HCT116 (cell line): ENCODE results near the gene CD302. TPM values are rescaled to one million over a fixed set of nuclear protein-coding genes. Genes with fewer than 3 reads are reported as not detected.

Source experiments
- ATAC-seq: fragments of 200-7000 bp; cut with Tn5 transposase; 2 replicates; pipeline ENCODE4 v1.9.1; 2020; ENCODE audit warnings: mild to moderate bottlenecking, moderate library complexity
- BruUV-seq: library from RNA; stranded (reverse); fragments of 400-500 nt; replicated peaks from 2 replicates; lab custom pipeline; 2021; lab: Mats Ljungman, UMichigan
- CTCF ChIA-PET: fragments of 300-600 bp; sonication (Branson Sonifier 250); formaldehyde crosslinking; loops from one replicate; lab custom pipeline; 2021; ENCODE audit warnings: antibody characterized with exemption; lab: Charles Lee
- POLR2A ChIA-PET: fragments of 300-600, 350-600 bp; sonication (Branson Sonifier 250); formaldehyde crosslinking; loops from one replicate; lab custom pipeline; 2021; ENCODE audit warnings: antibody characterized with exemption; lab: Charles Lee
- RAD21 ChIA-PET, 2 experiments: fragments of 300-600 bp; sonication (Branson Sonifier 250); formaldehyde crosslinking; loops; one replicate each; lab custom pipeline; 2023; ENCODE audit warnings: low total read pairs in 2 of 2; ENCODE audit not compliant: uncharacterized antibody in 2 of 2, unreplicated experiment in 2 of 2, low non-redundant PET in 1 of 2; lab: Charles Lee
- DNase-seq: peaks from one replicate; pipeline ENCODE4 v3.0.0-alpha.2; 2010; ENCODE audit warnings: low read depth, low spot score
- H2AFZ ChIP-seq: fragments of 200-600 bp; shearing (Covaris generic), sonication (generic); 2 replicates; pipeline ENCODE4 v1.6.1; 2017; ENCODE audit warnings: low read depth, mixed run types, mixed read lengths, antibody characterized with exemption, low read length; ENCODE audit not compliant: poor library complexity, severe bottlenecking
- H3K27ac ChIP-seq: 2 replicates; pipeline ENCODE4 v1.5.1; 2012; ENCODE audit warnings: low read depth, low read length
- H3K27me3 ChIP-seq: fragments of 200-600 bp; sonication (generic); 2 replicates; pipeline ENCODE4 v1.6.1; 2016; ENCODE audit warnings: mixed run types, low read length, mixed read lengths; ENCODE audit not compliant: insufficient read depth
- H3K36me3 ChIP-seq, 2 experiments: fragments of 200-500 bp in 1 of 2; fragments of 200-600 bp in 1 of 2; sonication (Bioruptor generic) in 1 of 2; sonication (generic) in 1 of 2; 2 replicates each; pipeline versions ENCODE4 v1.5.1 to v1.6.1; 2014 to 2016; ENCODE audit warnings: low read length in 2 of 2, inconsistent platforms in 1 of 2, mixed read lengths in 1 of 2, mixed run types in 1 of 2; ENCODE audit not compliant: insufficient read depth in 2 of 2, control insufficient read depth in 1 of 2
- H3K4me1 ChIP-seq, 2 experiments: fragments of 200-600 bp in 1 of 2; sonication (generic) in 1 of 2; 2 replicates each; pipeline versions ENCODE4 v1.5.1 to v1.6.1; 2012 to 2017; ENCODE audit warnings: low read length in 2 of 2, inconsistent platforms in 1 of 2, mild to moderate bottlenecking in 1 of 2, mixed read lengths in 1 of 2, mixed run types in 1 of 2, moderate library complexity in 1 of 2; ENCODE audit not compliant: insufficient read depth in 2 of 2, control insufficient read depth in 1 of 2
- H3K4me2 ChIP-seq: fragments of 200-600 bp; sonication (generic); 2 replicates; pipeline ENCODE4 v1.6.1; 2017; ENCODE audit warnings: mixed run types, low read length, mixed read lengths
- H3K4me3 ChIP-seq, 2 experiments: fragments of 200-600 bp in 1 of 2; sonication (generic) in 1 of 2; replicated peaks in 1 of 2; 2 replicates each; pipeline ENCODE4 v1.5.1; 2011 to 2016; ENCODE audit warnings: low read length in 2 of 2, control low read depth in 1 of 2, low read depth in 1 of 2, mild to moderate bottlenecking in 1 of 2, mixed read lengths in 1 of 2, mixed run types in 1 of 2
- H3K79me2 ChIP-seq: fragments of 200-600 bp; sonication (generic); 2 replicates; pipeline ENCODE4 v1.6.1; 2017; ENCODE audit warnings: mild to moderate bottlenecking, mixed run types, low read length, moderate library complexity, mixed read lengths; ENCODE audit not compliant: insufficient read depth
- H3K9ac ChIP-seq: fragments of 200-600 bp; sonication (generic); 2 replicates; pipeline ENCODE4 v1.6.1; 2016; ENCODE audit warnings: low read length, mixed read lengths
- H3K9me2 ChIP-seq: fragments of 200-600 bp; sonication (generic), shearing (Covaris generic); 2 replicates; pipeline ENCODE4 v1.6.1; 2017; ENCODE audit warnings: mixed run types, mild to moderate bottlenecking, moderate library complexity; ENCODE audit not compliant: insufficient read depth
- H3K9me3 ChIP-seq, 2 experiments: fragments of 200-500 bp in 1 of 2; fragments of 200-600 bp in 1 of 2; sonication (Bioruptor generic) in 1 of 2; sonication (generic) in 1 of 2; 2 replicates each; pipeline ENCODE4 v1.6.1; 2014 to 2017; ENCODE audit warnings: low read length in 2 of 2, mixed read lengths in 2 of 2, inconsistent platforms in 1 of 2, low read depth in 1 of 2, mild to moderate bottlenecking in 1 of 2, mixed run types in 1 of 2, moderate library complexity in 1 of 2; ENCODE audit not compliant: control insufficient read depth in 1 of 2, insufficient read depth in 1 of 2
- H4K20me1 ChIP-seq: fragments of 200-600 bp; sonication (generic), shearing (Covaris generic); 2 replicates; pipeline ENCODE4 v1.6.1; 2017; ENCODE audit warnings: mixed run types, mild to moderate bottlenecking, moderate library complexity; ENCODE audit not compliant: insufficient read depth
- CBX3 ChIP-seq: IDR thresholded peaks from 2 replicates; pipeline ENCODE4 v1.6.1; 2012; ENCODE audit warnings: low read depth
- CEBPB ChIP-seq: IDR thresholded peaks from 2 replicates; pipeline ENCODE4 v1.6.1; 2012; ENCODE audit warnings: low read depth
- EZH2 ChIP-seq: fragments of 200-600 bp; sonication (generic); IDR thresholded peaks from 2 replicates; pipeline ENCODE4 v1.6.1; 2017; ENCODE audit warnings: antibody characterized with exemption, mixed run types
- EZH2phosphoT487 ChIP-seq: fragments of 200-600 bp; IDR thresholded peaks from 2 replicates; pipeline ENCODE4 v1.6.1; 2018; ENCODE audit warnings: antibody characterized with exemption, borderline replicate concordance
- FOSL1 ChIP-seq: IDR thresholded peaks from 2 replicates; pipeline ENCODE4 v1.6.1; 2012; ENCODE audit warnings: low read depth
- JUND ChIP-seq: IDR thresholded peaks from 2 replicates; pipeline ENCODE4 v1.6.1; 2012
- POLR2AphosphoS5 ChIP-seq: IDR thresholded peaks from 2 replicates; pipeline ENCODE4 v1.6.1; 2011; ENCODE audit warnings: mild to moderate bottlenecking, low read depth, low read length, moderate library complexity
- SIN3A ChIP-seq: IDR thresholded peaks from 2 replicates; pipeline ENCODE4 v1.6.1; 2012; ENCODE audit warnings: low read depth
- SP1 ChIP-seq: IDR thresholded peaks from 2 replicates; pipeline ENCODE4 v1.6.1; 2012; ENCODE audit warnings: low read depth
- SRF ChIP-seq: IDR thresholded peaks from 2 replicates; pipeline ENCODE4 v1.6.1; 2012; ENCODE audit warnings: low read depth
- YY1 ChIP-seq: IDR thresholded peaks from 2 replicates; pipeline ENCODE4 v1.6.1; 2011; ENCODE audit warnings: low read length, low read depth, moderate library complexity, mild to moderate bottlenecking; ENCODE audit not compliant: insufficient replicate concordance; ENCODE audit errors: extremely low read depth
- ZFX ChIP-seq: fragments of 450-650 bp; IDR thresholded peaks from 2 replicates; pipeline ENCODE4 v1.6.1; 2017
- intact Hi-C: fragments of 100-400 bp; cut with micrococcal nuclease; formaldehyde crosslinking; loops from 2 replicates; pipeline ENCODE4 v1.10.0; 2022
- total RNA-seq: library from RNA; stranded (reverse); gene quantifications from one replicate; pipeline ENCODE4 v1.2.1, GENCODE V29; 2021; ENCODE audit not compliant: unreplicated experiment
- TF ChIP-seq, protein P1 (sequence below): IDR thresholded peaks from 2 replicates; pipeline ENCODE4 v1.6.1; 2012
- TF ChIP-seq, protein P2 (sequence below), 3 experiments: fragments of 200-600 bp in 1 of 3; sonication (generic) in 1 of 3; IDR thresholded peaks in 2 of 3; conservative IDR thresholded peaks in 1 of 3; 2 replicates each; pipeline ENCODE4 v1.5.1; 2012 to 2017; ENCODE audit warnings: low read depth in 2 of 3, low read length in 2 of 3, antibody characterized with exemption in 1 of 3, borderline replicate concordance in 1 of 3, control low read depth in 1 of 3, mild to moderate bottlenecking in 1 of 3, mixed read lengths in 1 of 3, mixed run types in 1 of 3, moderate library complexity in 1 of 3; ENCODE audit not compliant: insufficient read depth in 1 of 3
- TF ChIP-seq, protein P3 (sequence below): IDR thresholded peaks from 2 replicates; pipeline ENCODE4 v1.6.1; 2012; ENCODE audit warnings: low read depth
- TF ChIP-seq, protein P4 (sequence below): IDR thresholded peaks from 2 replicates; pipeline ENCODE4 v1.6.1; 2012

CD302 gene
- total RNA-seq, 1 experiment from 2014 or later: 0.15 TPM

DNA sequence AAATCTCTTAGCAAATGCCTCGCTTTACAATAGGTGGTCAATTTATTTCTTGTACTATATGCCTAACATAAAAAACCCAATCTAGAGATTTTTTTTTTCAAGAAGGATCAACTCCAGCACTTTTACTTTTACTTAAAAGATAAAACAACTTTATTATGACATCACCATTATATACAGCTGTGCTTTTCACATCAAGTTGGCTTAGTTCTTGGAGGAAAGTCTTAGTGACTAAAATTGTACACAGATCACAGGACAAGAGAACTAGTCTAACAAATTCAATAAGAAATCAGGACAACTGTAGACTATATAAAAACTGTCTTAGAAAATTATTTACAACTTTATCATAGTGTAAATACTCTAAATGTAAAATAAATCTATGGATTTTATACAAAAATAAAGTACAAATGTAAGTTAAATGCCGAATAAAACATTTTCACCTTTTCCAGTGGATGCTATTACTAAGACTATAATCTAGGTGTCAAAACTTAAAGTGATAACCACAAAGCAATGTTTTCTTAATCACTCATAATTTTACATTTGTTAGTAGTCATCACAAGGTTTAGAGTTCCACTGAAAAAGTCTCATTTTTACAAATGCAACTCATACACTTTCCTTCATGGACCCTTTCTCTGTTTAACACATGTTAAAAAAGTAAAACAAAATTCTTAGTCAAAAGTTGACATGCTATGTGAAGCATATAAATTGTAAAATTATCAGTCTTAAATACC, 5.4 kb upstream of the CD302 start:
- no TSS peak for BruUV-seq

More for the DNA sequence above, 5.4 kb upstream of the CD302 start:
- H3K4me2 ChIP-seq: no peak overlapping the region
- POLR2A ChIA-PET: no interaction called here
- intact Hi-C loops: no loop called here
- no peak for DNase-seq
- H3K4me1 ChIP-seq: no peaks in the 10 kb centered on the region
- CTCF ChIA-PET: no interaction called here
- TF ChIP-seq, protein P1, sequence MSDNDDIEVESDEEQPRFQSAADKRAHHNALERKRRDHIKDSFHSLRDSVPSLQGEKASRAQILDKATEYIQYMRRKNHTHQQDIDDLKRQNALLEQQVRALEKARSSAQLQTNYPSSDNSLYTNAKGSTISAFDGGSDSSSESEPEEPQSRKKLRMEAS: no peak
- TF ChIP-seq YY1: no peak
- TF ChIP-seq EZH2: no peak
- no peak for TF ChIP-seq SP1
- no peak for TF ChIP-seq POLR2AphosphoS5
- no peak for TF ChIP-seq JUND
- TF ChIP-seq EZH2phosphoT487: no peak
- TF ChIP-seq CEBPB: no peak
- TF ChIP-seq SRF: no peak
- no peak for TF ChIP-seq ZFX
- TF ChIP-seq, protein P2, sequence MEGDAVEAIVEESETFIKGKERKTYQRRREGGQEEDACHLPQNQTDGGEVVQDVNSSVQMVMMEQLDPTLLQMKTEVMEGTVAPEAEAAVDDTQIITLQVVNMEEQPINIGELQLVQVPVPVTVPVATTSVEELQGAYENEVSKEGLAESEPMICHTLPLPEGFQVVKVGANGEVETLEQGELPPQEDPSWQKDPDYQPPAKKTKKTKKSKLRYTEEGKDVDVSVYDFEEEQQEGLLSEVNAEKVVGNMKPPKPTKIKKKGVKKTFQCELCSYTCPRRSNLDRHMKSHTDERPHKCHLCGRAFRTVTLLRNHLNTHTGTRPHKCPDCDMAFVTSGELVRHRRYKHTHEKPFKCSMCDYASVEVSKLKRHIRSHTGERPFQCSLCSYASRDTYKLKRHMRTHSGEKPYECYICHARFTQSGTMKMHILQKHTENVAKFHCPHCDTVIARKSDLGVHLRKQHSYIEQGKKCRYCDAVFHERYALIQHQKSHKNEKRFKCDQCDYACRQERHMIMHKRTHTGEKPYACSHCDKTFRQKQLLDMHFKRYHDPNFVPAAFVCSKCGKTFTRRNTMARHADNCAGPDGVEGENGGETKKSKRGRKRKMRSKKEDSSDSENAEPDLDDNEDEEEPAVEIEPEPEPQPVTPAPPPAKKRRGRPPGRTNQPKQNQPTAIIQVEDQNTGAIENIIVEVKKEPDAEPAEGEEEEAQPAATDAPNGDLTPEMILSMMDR (IDR thresholded peaks at IDR 0.05 in 2 of 3, conservative IDR thresholded peaks at IDR 0.05 in 1 of 3; ENCODE audit: borderline replicate concordance in 1 of 3, insufficient read depth in 1 of 3, low read depth in 2 of 3, low read length in 2 of 3): no peak
- TF ChIP-seq CBX3: no peak
- TF ChIP-seq, protein P3, sequence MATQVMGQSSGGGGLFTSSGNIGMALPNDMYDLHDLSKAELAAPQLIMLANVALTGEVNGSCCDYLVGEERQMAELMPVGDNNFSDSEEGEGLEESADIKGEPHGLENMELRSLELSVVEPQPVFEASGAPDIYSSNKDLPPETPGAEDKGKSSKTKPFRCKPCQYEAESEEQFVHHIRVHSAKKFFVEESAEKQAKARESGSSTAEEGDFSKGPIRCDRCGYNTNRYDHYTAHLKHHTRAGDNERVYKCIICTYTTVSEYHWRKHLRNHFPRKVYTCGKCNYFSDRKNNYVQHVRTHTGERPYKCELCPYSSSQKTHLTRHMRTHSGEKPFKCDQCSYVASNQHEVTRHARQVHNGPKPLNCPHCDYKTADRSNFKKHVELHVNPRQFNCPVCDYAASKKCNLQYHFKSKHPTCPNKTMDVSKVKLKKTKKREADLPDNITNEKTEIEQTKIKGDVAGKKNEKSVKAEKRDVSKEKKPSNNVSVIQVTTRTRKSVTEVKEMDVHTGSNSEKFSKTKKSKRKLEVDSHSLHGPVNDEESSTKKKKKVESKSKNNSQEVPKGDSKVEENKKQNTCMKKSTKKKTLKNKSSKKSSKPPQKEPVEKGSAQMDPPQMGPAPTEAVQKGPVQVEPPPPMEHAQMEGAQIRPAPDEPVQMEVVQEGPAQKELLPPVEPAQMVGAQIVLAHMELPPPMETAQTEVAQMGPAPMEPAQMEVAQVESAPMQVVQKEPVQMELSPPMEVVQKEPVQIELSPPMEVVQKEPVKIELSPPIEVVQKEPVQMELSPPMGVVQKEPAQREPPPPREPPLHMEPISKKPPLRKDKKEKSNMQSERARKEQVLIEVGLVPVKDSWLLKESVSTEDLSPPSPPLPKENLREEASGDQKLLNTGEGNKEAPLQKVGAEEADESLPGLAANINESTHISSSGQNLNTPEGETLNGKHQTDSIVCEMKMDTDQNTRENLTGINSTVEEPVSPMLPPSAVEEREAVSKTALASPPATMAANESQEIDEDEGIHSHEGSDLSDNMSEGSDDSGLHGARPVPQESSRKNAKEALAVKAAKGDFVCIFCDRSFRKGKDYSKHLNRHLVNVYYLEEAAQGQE: no peak
- TF ChIP-seq, protein P4, sequence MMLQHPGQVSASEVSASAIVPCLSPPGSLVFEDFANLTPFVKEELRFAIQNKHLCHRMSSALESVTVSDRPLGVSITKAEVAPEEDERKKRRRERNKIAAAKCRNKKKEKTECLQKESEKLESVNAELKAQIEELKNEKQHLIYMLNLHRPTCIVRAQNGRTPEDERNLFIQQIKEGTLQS: no peak
- no peak for TF ChIP-seq SIN3A
- TF ChIP-seq FOSL1: no peak
- TF ChIP-seq, all 23 proteins: peak for 0
- no peaks in the 10 kb centered on the region for H3K9me2 ChIP-seq
- no peak overlapping the region for H2AFZ ChIP-seq
- no peaks in the 10 kb centered on the region for H3K36me3 ChIP-seq
- H3K27me3 ChIP-seq: no peaks in the 10 kb centered on the region
- no peaks in the 10 kb centered on the region for H3K79me2 ChIP-seq
- RAD21 ChIA-PET: no interaction called here
- H4K20me1 ChIP-seq: no peaks in the 10 kb centered on the region
- ATAC-seq: no peak
- no peak overlapping the region for H3K4me3 ChIP-seq
- H3K9me3 ChIP-seq: no peaks in the 10 kb centered on the region
- H3K27ac ChIP-seq: no peak overlapping the region
- no peak overlapping the region for H3K9ac ChIP-seq
